Measurements from ENCODE around the gene SPEF1. TPM values are rescaled to one million over a fixed set of nuclear protein-coding genes. Genes with fewer than 3 reads are reported as not detected.
A peak's percentile ranks its signal among the peaks of the same experiment; 100 is the strongest.

The SPEF1 gene
- total and polyA plus RNA-seq, 2 of the 13 experiments (the other 11 are each of a cell fraction or from before 2014, with no cell fraction given): 0.11 to 0.27 TPM

- peak; percentile 34 for TF ChIP-seq FOXP4 (CRISPR knock-in tag; IDR thresholded peaks at IDR 0.05)
- TF ChIP-seq E2F1 (CRISPR knock-in tag; IDR thresholded peaks at IDR 0.05): peak; percentile 75
- peak; percentile 56; the same call in 1 of the 2 replicates for TF ChIP-seq ZNF232 (CRISPR knock-in tag; IDR thresholded peaks at IDR 0.05; ENCODE audit: borderline replicate concordance)
- no peak for TF ChIP-seq JARID2 (CRISPR knock-in tag; IDR thresholded peaks at IDR 0.05; ENCODE audit: insufficient replicate concordance)
- TF ChIP-seq THAP11 (CRISPR knock-in tag; IDR thresholded peaks at IDR 0.05): peak; percentile 59; the same call in 1 of the 2 replicates
- peak; percentile 17; the same call in 1 of the 2 replicates for TF ChIP-seq ATF3 (CRISPR knock-in tag; IDR thresholded peaks at IDR 0.05)
- no peak for TF ChIP-seq ZNF800 (CRISPR knock-in tag; IDR thresholded peaks at IDR 0.05)
- TF ChIP-seq ZNF652 (CRISPR knock-in tag; IDR thresholded peaks at IDR 0.05; ENCODE audit: borderline replicate concordance, low read depth): no peak
- TF ChIP-seq ZNF646 (CRISPR knock-in tag; IDR thresholded peaks at IDR 0.05): no peak
- no peak for TF ChIP-seq ZBTB44 (CRISPR knock-in tag; IDR thresholded peaks at IDR 0.05)
- TF ChIP-seq ZNF616 (CRISPR knock-in tag; IDR thresholded peaks at IDR 0.05; ENCODE audit: low read depth): 0 out of 2 replicates have a peak, but pooled peaks have one; percentile 57
These were observed 14.5 kb upstream of the SPEF1 start, which contains the start of gene CDC25B (continued) for GRCh38 chr20:3795511-3796468.
